GM18873 (cell line): Measurements from ENCODE around the gene CTSC.
A peak's percentile ranks its signal among the peaks of the same experiment; 100 is the strongest.

Source experiments
- ATAC-seq: cut with Tn5 transposase; IDR thresholded peaks from one replicate; pipeline ENCODE4 v1.9.1; 2021; ENCODE audit warnings: mild to moderate bottlenecking, moderate library complexity, moderate number of reproducible peaks; ENCODE audit not compliant: unreplicated experiment, low FRiP score

Gene CTSC

GRCh38 chr11:88337181-88337986, at the start of gene CTSC:
Gene CTSC (minus strand): TSS chr11:88337736. CDS start chr11:88337672, 64 bp downstream.
- ATAC-seq = peak; percentile 89

- no peak for ATAC-seq
Measured at GRCh38 chr11:88384669-88385005, 47.1 kb upstream of the CTSC start.

- no peak for ATAC-seq
Measured at GRCh38 chr11:88384004-88384668, 46.6 kb upstream of the CTSC start.

GRCh38 chr11:88383447-88383846, 45.9 kb upstream of the CTSC start:
- ATAC-seq = no peak

GRCh38 chr11:88379130-88379529, 41.6 kb upstream of the CTSC start:
- no peak for ATAC-seq

GRCh38 chr11:88378422-88379066, 41.0 kb upstream of the CTSC start:
- ATAC-seq = no peak

- no peak for ATAC-seq
Measured at GRCh38 chr11:88377646-88378045, 40.1 kb upstream of the CTSC start.

- no peak for ATAC-seq
Measured at GRCh38 chr11:88377144-88377543, 39.6 kb upstream of the CTSC start.

- ATAC-seq = no peak
Measured at GRCh38 chr11:88375927-88376470, 38.5 kb upstream of the CTSC start.

- ATAC-seq = no peak
Measured at GRCh38 chr11:88370782-88371181, 33.2 kb upstream of the CTSC start.

GRCh38 chr11:88367310-88367709, 29.8 kb upstream of the CTSC start:
- no peak for ATAC-seq

- ATAC-seq = no peak
Measured at GRCh38 chr11:88363648-88364065, 26.1 kb upstream of the CTSC start.

GRCh38 chr11:88363004-88363403, 25.5 kb upstream of the CTSC start:
- no peak for ATAC-seq

- ATAC-seq = no peak
Measured at GRCh38 chr11:88360141-88360540, 22.6 kb upstream of the CTSC start.

- ATAC-seq = peak; percentile 72
Measured at GRCh38 chr11:88359541-88359940, 22.0 kb upstream of the CTSC start.

GRCh38 chr11:88359114-88359513, 21.6 kb upstream of the CTSC start:
- no peak for ATAC-seq

GRCh38 chr11:88358040-88358431, 20.5 kb upstream of the CTSC start:
- ATAC-seq = no peak

GRCh38 chr11:88357323-88358039, 19.9 kb upstream of the CTSC start:
- ATAC-seq = peak; percentile 67

- ATAC-seq = no peak
Measured at GRCh38 chr11:88355887-88356286, 18.4 kb upstream of the CTSC start.

GRCh38 chr11:88354912-88355311, 17.4 kb upstream of the CTSC start:
- no peak for ATAC-seq
